ENCODE results near the gene PPCS.

The PPCS gene

GRCh38 chr1:42456010-42456753, at the start of gene PPCS, which contains the start of gene ZMYND12:
PPCS (plus strand) TSS chr1:42456543; CDS start chr1:42456566, 23 bp downstream.
ZMYND12 (minus strand) TSS chr1:42456022; CDS start chr1:42455997, 25 bp downstream.
- DNase-seq: peak; percentile 87

GRCh38 chr1:42414551-42415496, 41.5 kb upstream of the PPCS start:
- DNase-seq: no peak

- DNase-seq: no peak
These were observed 39.2 kb upstream of the PPCS start for GRCh38 chr1:42417166-42417565.

- no peak for DNase-seq
These were observed 37.8 kb upstream of the PPCS start for GRCh38 chr1:42418516-42418915.

- DNase-seq: no peak
These were observed 37.1 kb upstream of the PPCS start for GRCh38 chr1:42419126-42419821.

- no peak for DNase-seq
These were observed 36.2 kb upstream of the PPCS start for GRCh38 chr1:42420121-42420520.

- DNase-seq: no peak
These were observed 35.3 kb upstream of the PPCS start for GRCh38 chr1:42420911-42421585.

GRCh38 chr1:42422737-42423136, 33.6 kb upstream of the PPCS start:
- no peak for DNase-seq

- no peak for DNase-seq
These were observed 32.7 kb upstream of the PPCS start for GRCh38 chr1:42423681-42424080.

GRCh38 chr1:42424201-42424600, 32.1 kb upstream of the PPCS start:
- no peak for DNase-seq

- no peak for DNase-seq
These were observed 29.1 kb upstream of the PPCS start for GRCh38 chr1:42427240-42427639.

GRCh38 chr1:42429603-42430002, 26.7 kb upstream of the PPCS start:
- DNase-seq: no peak

- no peak for DNase-seq
These were observed 25.8 kb upstream of the PPCS start for GRCh38 chr1:42430286-42431135.

GRCh38 chr1:42431514-42431913, 24.8 kb upstream of the PPCS start:
- no peak for DNase-seq

- no peak for DNase-seq
These were observed 23.6 kb upstream of the PPCS start for GRCh38 chr1:42432714-42433113.

- DNase-seq: no peak
These were observed 23.0 kb upstream of the PPCS start for GRCh38 chr1:42433369-42433768.

- no peak for DNase-seq
These were observed 22.0 kb upstream of the PPCS start for GRCh38 chr1:42434340-42434739.

- no peak for DNase-seq
These were observed 16.4 kb upstream of the PPCS start for GRCh38 chr1:42439940-42440339.

GRCh38 chr1:42442662-42443061, 13.7 kb upstream of the PPCS start:
- DNase-seq: no peak

GRCh38 chr1:42449256-42449655, 7.1 kb upstream of the PPCS start:
- DNase-seq: no peak

- DNase-seq: no peak
These were observed 6.3 kb upstream of the PPCS start for GRCh38 chr1:42450061-42450460.

GRCh38 chr1:42453386-42453785, 3.0 kb upstream of the PPCS start:
- no peak for DNase-seq
